ENCODE data around the gene EIF4G1. TPM values are rescaled to one million over a fixed set of nuclear protein-coding genes. Genes with fewer than 3 reads are reported as not detected.

The EIF4G1 gene
- total RNA-seq, 1 experiment from 2014 or later: 446 TPM

- DNase-seq (ENCODE audit: low spot score): no peak
Measured at GRCh38 chr3:184352149-184352785, 37.9 kb downstream of the EIF4G1 start.

- no peak for DNase-seq (ENCODE audit: low spot score)
Measured at GRCh38 chr3:184352897-184353545, 38.6 kb downstream of the EIF4G1 start.

- DNase-seq (ENCODE audit: low spot score): no peak
Measured at GRCh38 chr3:184353546-184353941, 39.1 kb downstream of the EIF4G1 start.

- DNase-seq (ENCODE audit: low spot score): no peak
Measured at GRCh38 chr3:184354121-184354728, 39.8 kb downstream of the EIF4G1 start.

GRCh38 chr3:184354754-184355153, 40.3 kb downstream of the EIF4G1 start:
- no peak for DNase-seq (ENCODE audit: low spot score)

- no peak for DNase-seq (ENCODE audit: low spot score)
Measured at GRCh38 chr3:184355261-184356040, 41.0 kb downstream of the EIF4G1 start.

GRCh38 chr3:184357248-184358123, 43.1 kb downstream of the EIF4G1 start:
- DNase-seq (ENCODE audit: low spot score): no peak

GRCh38 chr3:184358124-184358767, 43.8 kb downstream of the EIF4G1 start:
- DNase-seq (ENCODE audit: low spot score): no peak

GRCh38 chr3:184358921-184359350, 44.5 kb downstream of the EIF4G1 start:
- no peak for DNase-seq (ENCODE audit: low spot score)

- DNase-seq (ENCODE audit: low spot score): no peak
Measured at GRCh38 chr3:184359610-184360009, 45.2 kb downstream of the EIF4G1 start.

- no peak for DNase-seq (ENCODE audit: low spot score)
Measured at GRCh38 chr3:184360070-184360928, 45.9 kb downstream of the EIF4G1 start.

- DNase-seq (ENCODE audit: low spot score): no peak
Measured at GRCh38 chr3:184360929-184361531, 46.6 kb downstream of the EIF4G1 start.

GRCh38 chr3:184361532-184361931, 47.1 kb downstream of the EIF4G1 start, which contains the start of the genes CLCN2 and POLR2H:
TSS of gene CLCN2 (minus strand) at chr3:184361605. CDS start at chr3:184361479, 126 bp downstream.
TSS of gene POLR2H (plus strand) at chr3:184361710. CDS start at chr3:184363493, 1,783 bp downstream.
- DNase-seq (ENCODE audit: low spot score): no peak

GRCh38 chr3:184361932-184362667, 47.7 kb downstream of the EIF4G1 start:
- peak; percentile 72 for DNase-seq (ENCODE audit: low spot score)

GRCh38 chr3:184362668-184363546, 48.5 kb downstream of the EIF4G1 start:
- DNase-seq (ENCODE audit: low spot score): peak; percentile 97

- DNase-seq (ENCODE audit: low spot score): no peak
Measured at GRCh38 chr3:184366619-184367289, 52.3 kb downstream of the EIF4G1 start.

- DNase-seq (ENCODE audit: low spot score): no peak
Measured at GRCh38 chr3:184368116-184368515, 53.7 kb downstream of the EIF4G1 start.

Data from A172 (cell line).